ENCODE measurements around the gene DMGDH.
A peak's percentile ranks its signal among the peaks of the same experiment; 100 is the strongest.

The DMGDH gene

GRCh38 chr5:78975035-78975434, 94.4 kb downstream of the DMGDH start:
- DNase-seq: no peak

GRCh38 chr5:78974601-78975000, 94.9 kb downstream of the DMGDH start:
- no peak for DNase-seq

- DNase-seq: peak in 42 of 56 donors; percentile 11 to 83 (median 44)
Observed at GRCh38 chr5:78974011-78974410, 95.5 kb downstream of the DMGDH start.

- DNase-seq: peak in 23 of 56 donors; percentile 7 to 71 (median 17)
Observed at GRCh38 chr5:78972654-78973428, 96.6 kb downstream of the DMGDH start.

GRCh38 chr5:78971998-78972397, 97.5 kb downstream of the DMGDH start:
- DNase-seq: no peak

GRCh38 chr5:78968781-78969180, 100.7 kb downstream of the DMGDH start:
- DNase-seq: no peak

GRCh38 chr5:78964889-78965288, 104.6 kb downstream of the DMGDH start:
- peak in 4 of 56 donors; percentile 7 to 55 (median 12) for DNase-seq

GRCh38 chr5:78961743-78962142, 107.7 kb downstream of the DMGDH start:
- DNase-seq: no peak

GRCh38 chr5:78959767-78960166, 109.7 kb downstream of the DMGDH start:
- DNase-seq: no peak

- DNase-seq: peak in 1 of 56 donors; percentile 15
Observed at GRCh38 chr5:78958672-78959445, 110.6 kb downstream of the DMGDH start.

GRCh38 chr5:78956901-78957300, 112.6 kb downstream of the DMGDH start:
- no peak for DNase-seq

- no peak for DNase-seq
Observed at GRCh38 chr5:78953092-78953800, 116.2 kb downstream of the DMGDH start.
